ENCODE results near the gene NAGLU. TPM values are rescaled to one million over a fixed set of nuclear protein-coding genes. Genes with fewer than 3 reads are reported as not detected.
"Not testable (repeated sequence)": the region's sequence is repeated elsewhere in the genome, so short reads cannot be mapped to it uniquely, and the experiment has no call there.

Gene NAGLU
- polyA plus RNA-seq, 10 donors, result 15.2 to 21.4 (median 17.5) TPM

- DNase-seq, result no peak
These were observed 15.5 kb upstream of the NAGLU start for GRCh38 chr17:42520540-42520951.

DNA sequence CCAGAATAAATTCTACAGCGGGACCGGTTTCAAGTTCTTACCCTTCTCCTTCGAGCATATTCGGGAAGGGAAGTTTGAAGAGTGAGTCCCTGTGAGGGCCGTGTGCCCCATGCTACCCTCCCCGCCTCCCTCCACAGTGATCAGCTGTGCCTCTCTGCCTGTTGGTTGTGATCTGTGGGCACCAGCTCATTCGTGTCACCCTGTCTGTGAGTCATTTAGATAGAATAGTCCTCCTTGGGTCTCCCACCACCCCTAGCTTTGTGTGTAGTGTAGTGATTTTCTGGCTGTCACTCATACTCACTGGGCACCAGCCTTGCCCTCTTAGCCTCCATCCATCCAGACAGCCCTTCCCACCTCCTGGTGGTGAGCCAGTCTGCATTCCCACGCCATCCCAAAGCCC lies 15.0 kb upstream of the NAGLU start:
- DNase-seq, result no peak

DNA sequence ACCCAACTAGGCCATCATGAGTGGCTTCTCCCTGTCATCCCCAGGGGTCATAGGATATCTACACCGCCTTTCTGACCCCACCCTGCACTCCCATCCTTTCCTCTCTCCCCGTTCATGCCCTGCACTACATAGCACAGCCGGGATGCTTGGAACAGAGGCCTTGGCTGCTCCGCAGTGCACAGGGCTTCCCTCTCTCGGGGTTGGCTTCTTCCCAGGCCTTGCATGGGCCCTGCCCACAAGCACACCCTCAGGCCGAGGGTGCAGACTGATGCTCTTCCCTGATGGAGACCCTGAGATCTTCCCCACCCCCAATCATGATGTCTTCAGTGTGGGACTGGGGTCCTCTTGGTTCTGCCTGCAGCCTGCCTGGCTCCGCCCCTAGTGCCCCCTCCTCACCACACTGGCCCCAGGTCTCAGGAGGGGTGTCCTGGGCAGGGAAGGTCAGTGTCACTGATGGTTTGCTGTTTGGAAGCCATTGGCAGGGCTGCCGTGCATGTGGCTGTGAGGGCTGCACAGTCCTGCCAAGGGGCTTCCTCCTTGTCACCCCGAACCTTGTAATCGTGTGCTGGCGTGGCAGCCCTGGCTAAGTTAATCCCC lies 14.3 kb upstream of the NAGLU start:
- DNase-seq, result peak in 1 of 3 donors; percentile 36

DNA sequence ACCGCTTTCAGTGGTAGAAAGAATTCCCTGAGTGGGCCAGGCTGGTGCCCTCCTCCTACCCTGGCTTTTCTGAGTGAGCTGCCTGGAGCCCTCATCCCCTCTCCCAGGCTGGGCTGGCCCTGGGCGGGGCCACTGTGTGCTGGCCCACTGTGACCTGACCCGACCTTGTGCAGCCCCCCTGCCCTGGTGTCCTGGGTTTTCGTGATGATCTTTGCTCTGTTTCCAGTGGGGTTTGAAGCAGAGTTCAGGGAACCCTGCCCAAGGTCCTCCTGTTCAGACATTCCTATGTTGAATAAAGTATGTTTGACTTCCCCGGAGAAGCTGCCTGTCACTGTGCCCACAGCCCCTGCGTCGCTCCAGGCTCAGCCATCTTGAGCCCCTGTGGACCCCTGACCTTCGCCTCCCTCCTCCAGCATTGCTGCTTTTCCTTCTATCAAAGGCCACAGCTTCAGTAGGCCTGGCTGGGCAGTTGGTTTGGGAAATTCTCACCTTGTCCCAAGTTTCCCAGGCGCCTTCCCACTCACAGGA lies 13.7 kb upstream of the NAGLU start:
- no peak for DNase-seq

DNA sequence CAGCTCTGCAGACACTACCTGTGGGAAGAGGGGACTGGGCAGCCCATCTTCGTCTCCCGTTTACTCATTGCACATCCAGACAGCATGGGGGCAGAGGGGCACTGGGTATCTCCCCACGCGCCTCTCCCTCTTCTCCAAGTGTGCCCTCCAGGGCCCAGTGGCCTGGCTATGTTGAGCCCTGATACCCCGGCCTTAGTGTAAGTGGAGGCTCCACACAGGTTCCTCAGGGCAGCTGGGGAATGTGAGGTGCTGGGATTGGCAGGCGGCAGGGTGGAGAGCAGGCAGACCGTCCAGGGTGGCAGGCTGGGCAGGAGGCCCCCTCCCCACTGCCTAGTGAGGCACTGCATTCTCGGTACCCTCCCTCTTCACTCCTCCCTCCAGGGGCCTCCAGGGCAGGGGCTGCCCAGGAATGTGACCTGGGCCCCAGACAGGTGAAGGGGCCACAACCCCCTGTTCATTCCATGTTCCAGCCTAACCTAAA lies 13.2 kb upstream of the NAGLU start:
- DNase-seq, result no peak

DNA sequence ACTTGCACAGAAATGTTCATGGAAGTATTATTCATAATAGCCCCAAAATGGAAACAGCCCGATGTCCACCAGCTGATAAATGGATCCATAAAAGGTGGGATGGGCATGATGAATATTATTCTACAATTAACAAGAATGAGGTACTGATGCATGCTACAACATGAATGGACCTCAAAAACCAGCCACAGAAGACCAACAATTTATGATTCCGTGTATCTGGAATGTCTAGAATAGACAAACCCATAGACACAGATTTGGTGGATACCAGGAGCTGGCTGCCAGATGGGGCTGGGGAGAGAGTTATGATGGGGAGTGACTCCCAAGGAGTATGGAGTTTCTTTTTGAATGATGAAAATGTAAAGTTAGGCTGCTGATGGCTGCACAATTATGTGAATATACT lies 10.8 kb upstream of the NAGLU start:
- DNase-seq, result peak in 1 of 3 donors; percentile 80

DNA sequence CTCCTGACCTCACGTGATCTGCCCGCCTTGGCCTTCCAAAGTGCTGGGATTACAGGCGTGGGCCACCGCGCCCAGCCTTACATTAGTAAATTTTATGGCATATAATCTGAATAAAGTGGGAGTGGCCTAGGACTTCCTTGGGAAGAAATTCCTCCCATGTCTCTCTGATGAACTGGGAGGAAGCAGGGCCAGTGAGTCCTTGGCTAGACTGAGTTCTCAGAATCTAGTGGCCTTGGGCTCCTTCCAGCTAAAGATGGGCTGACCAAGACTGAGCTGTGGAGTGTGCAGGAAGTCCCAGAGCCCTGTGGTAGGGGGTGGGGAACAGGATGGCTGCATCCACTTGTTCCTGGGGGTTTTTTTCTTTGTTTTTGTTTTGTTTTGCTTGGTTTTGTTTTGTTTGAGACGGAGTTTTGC lies 10.0 kb upstream of the NAGLU start:
- DNase-seq, result peak in 1 of 3 donors; percentile 39

DNA sequence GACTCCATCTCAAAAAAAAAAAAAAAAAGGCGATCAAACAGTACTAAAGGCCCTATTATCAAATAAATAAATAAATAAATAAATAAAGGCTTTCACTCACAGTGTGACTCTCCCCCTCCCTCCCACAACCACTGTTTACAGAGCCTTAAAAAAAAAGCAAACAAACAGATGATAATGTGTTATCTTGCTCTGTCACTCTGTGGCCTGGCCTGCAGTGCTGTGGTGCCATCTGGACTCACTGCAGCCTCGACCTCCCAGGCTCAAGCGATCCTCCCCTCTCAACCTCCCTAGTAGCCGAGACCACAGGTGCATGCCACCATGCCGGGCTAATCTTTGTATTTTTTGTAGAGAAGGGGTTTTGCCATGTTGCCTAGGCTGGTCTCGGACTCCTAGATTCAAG lies 8.1 kb upstream of the NAGLU start:
- no peak for DNase-seq

GRCh38 chr17:42529061-42529460 lies 7.0 kb upstream of the NAGLU start:
- no peak for DNase-seq

DNA sequence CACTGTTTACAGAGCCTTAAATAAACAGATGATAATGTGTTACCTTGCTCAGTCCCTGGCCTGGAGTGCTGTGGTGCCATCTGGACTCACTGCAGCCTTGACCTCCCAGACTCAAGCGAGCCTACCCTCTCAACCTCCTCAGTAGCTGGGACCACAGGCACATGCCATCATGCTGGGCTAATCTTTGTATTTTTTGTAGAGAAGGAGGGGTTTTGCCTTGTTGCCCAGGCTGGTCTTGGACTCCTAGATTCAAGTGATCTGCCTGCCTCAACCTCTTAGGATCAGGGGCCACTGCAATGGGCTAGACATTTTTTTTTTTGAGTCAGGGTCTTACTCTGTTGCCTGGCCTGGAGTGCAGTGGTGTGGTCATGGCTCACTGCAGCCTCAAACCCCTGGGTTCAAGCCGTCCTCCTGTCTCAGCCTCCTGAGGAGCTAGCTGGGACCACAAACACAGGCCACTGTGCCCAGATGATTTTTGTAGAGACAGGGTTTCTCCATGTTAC lies 5.0 kb upstream of the NAGLU start:
- DNase-seq, result no peak

- DNase-seq, result peak in 2 of 3 donors; percentile 63 to 81
These were observed 4.3 kb upstream of the NAGLU start for GRCh38 chr17:42531455-42532354.

DNA sequence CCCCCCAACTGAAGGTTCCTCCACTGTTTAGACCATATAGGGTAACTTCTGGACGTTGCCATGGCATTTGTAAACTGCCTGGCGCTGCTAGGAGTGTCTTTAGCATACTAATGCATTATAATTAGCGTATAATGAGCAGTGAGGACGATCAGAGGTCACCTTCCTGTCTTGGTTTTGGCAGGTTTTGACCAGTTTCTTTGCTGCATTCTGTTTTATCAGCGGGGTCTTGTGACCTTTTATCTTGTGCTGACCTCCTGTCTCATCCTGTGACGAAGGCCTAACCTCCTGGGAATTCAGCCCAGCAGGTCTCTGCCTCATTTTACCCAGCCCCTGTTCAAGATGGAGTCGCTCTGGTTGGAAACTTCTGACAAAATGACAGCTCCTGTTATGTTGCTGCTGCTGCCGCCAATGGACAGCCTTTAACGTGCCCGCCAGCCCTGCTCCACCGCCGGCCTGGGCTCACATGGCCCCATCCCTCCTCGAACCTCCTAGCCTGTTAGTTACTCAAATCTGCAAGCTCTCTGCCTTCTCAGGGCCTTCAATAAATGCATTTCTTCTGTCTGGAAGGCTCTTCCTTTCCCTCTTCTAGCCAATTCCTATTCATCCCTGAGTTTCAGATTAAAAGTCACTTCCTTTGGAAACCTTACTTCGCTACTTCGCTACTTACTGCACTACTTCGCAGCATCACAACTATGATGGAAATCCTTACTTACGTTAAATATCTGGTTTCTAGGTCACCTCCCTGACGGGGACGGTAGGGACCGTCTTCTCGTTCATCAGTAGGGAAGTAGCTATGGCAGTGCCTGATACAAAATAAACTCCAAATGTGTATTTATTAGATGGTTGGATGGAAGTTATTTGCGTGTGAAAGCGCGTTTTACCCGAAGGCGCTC lies 640 bp upstream of the NAGLU start:
- no peak for DNase-seq

DNA sequence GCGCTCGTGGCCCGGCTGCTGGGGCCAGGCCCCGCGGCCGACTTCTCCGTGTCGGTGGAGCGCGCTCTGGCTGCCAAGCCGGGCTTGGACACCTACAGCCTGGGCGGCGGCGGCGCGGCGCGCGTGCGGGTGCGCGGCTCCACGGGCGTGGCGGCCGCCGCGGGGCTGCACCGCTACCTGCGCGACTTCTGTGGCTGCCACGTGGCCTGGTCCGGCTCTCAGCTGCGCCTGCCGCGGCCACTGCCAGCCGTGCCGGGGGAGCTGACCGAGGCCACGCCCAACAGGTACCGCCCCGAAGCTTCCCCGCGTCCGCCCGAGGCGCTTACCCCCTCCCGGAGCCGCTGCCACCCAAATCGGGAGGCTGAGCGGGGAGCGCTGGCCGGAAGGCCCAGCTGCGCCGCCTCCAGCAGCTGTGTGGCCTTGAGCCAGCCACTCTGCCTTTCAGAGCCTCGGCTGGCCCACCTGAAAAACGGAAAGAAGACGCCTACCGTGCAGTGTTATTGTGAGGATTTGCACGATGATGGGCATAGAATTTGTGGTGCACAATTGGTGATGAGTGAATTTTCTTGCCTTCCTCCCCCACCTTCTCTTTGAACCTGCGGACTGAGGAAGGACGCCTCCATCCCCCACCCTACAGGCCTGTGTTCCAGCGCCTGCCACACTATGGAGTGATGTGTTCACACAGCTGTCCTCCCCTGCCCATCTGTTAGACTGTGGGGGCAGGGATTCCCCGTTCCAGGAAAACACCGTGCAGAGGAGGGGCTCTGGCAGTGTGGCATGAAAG lies 523 bp downstream of the NAGLU start:
- DNase-seq, result peak; percentile 81 to 93 (median 82)

GRCh38 chr17:42537156-42537805 lies 1.2 kb downstream of the NAGLU start:
- no peak for DNase-seq

DNA sequence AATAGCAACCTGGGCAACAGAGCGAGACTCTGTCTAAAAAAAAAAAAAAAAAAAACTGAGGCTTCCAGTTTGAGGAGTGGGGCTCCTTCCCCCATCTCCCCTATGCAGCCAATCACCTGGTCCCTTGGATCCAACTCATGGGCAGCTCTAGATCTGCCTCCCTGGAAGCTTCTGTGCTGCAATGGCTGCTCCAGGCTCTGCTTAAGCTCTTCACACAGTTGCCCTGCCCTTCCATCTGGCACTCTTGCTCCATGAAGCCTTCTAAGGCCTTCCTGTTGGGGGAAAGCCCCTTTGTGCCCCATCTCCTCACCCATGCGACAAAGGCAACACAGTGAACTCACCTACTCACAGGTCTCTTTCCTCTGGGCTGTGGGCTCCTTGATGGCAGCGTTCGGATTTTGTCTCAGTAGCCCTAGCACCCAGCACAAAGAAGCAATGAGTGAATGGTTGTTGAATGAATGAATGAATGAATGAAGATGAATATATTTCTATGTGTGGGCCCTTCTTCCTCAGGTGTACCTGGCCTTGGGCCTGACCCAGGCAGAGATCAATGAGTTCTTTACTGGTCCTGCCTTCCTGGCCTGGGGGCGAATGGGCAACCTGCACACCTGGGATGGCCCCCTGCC lies 1.9 kb downstream of the NAGLU start:
- DNase-seq, result no peak

DNA sequence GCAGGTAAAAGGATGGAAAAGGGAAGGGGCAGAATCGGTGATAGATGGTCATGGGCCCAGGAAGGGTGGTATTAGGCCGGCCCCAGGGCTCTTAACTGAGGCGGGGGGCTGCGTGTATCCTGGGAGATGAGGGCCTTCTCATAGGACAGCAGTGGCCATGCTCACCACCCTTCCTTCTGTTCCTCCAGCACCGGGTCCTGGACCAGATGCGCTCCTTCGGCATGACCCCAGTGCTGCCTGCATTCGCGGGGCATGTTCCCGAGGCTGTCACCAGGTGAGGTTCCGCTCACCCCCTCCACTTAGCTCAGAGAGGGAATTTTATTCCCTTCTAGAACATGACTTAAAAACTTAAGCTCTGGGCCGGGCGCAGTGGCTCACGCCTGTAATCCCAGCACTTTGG lies 2.4 kb downstream of the NAGLU start:
- no peak for DNase-seq

DNA sequence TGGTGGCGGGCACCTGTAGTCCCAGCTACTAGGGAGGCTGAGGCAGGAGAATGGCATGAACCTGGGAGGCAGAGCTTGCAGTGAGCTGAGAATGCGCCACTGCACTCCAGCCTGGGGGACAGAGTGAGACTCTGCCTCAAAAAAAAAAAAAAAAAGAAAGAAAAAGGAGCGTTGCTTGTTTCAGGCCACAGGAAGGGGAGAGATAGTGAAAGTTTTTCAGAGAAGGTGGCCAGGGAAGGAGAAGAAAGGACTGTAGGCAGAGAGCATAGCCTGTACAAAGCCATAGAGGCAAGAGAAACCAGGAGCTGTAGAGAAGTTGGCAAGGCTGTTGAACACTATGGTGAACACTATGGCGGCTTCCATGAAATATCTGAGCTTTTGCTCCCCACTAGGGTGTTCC lies 4.5 kb downstream of the NAGLU start:
- not testable (repeated sequence) for DNase-seq

GRCh38 chr17:42541041-42541833 lies 5.2 kb downstream of the NAGLU start:
- DNase-seq, result no peak
